ENCODE data around the gene ZMIZ1. TPM values are rescaled to one million over a fixed set of nuclear protein-coding genes. Genes with fewer than 3 reads are reported as not detected.

ZMIZ1 gene
- total and polyA plus RNA-seq, 4 donors, result 3.9 to 19.1 (median 9.8) TPM

DNA sequence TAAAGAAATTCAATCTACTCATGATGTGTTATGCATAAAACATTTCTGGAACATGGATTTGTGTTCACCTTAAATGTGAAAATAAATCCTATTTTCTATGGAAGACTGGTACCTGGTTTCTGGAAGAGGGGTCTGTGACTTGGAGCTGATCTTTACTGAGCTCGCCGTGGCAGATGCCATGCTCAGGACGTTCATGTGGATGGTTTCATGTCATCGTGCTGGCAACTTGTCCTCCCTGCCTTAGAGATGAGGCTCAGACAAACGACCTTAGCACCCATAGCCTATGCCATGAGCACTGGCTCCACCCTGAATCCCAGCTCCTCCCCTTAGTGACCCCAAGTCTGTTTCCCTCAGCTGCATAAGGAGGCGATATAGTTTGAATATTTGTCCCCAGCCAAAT lies 285.8 kb downstream of the ZMIZ1 start:
- 94% methylated on average over 6 of the region's 6 CpGs for WGBS
- TF ChIP-seq NR2F2 (IDR thresholded peaks at IDR 0.05) (no peak), TAF1 (conservative IDR thresholded peaks at IDR 0.05) (no peak), EGR1 (IDR thresholded peaks at IDR 0.05; ENCODE audit: low read depth in 2 of 2) (no peak), SP1 (IDR thresholded peaks at IDR 0.05) (no peak), JUND (IDR thresholded peaks at IDR 0.05) (no peak), YY1 (IDR thresholded peaks at IDR 0.05) (no peak), FOXA1 (IDR thresholded peaks at IDR 0.05) (no peak), HNF4A (conservative IDR thresholded peaks at IDR 0.05) (no peak), GABPA (IDR thresholded peaks at IDR 0.05 in 1 of 2, conservative IDR thresholded peaks at IDR 0.05 in 1 of 2) (no peak), RAD21 (IDR thresholded peaks at IDR 0.05) (no peak), HNF4G (IDR thresholded peaks at IDR 0.05) (no peak), RXRA (IDR thresholded peaks at IDR 0.05) (no peak), FOXA2 (IDR thresholded peaks at IDR 0.05) (no peak)
- TF ChIP-seq, protein P1, sequence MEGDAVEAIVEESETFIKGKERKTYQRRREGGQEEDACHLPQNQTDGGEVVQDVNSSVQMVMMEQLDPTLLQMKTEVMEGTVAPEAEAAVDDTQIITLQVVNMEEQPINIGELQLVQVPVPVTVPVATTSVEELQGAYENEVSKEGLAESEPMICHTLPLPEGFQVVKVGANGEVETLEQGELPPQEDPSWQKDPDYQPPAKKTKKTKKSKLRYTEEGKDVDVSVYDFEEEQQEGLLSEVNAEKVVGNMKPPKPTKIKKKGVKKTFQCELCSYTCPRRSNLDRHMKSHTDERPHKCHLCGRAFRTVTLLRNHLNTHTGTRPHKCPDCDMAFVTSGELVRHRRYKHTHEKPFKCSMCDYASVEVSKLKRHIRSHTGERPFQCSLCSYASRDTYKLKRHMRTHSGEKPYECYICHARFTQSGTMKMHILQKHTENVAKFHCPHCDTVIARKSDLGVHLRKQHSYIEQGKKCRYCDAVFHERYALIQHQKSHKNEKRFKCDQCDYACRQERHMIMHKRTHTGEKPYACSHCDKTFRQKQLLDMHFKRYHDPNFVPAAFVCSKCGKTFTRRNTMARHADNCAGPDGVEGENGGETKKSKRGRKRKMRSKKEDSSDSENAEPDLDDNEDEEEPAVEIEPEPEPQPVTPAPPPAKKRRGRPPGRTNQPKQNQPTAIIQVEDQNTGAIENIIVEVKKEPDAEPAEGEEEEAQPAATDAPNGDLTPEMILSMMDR (IDR thresholded peaks at IDR 0.05; ENCODE audit: low read depth, low read length, missing input control), result no peak
- TF ChIP-seq, protein P2, sequence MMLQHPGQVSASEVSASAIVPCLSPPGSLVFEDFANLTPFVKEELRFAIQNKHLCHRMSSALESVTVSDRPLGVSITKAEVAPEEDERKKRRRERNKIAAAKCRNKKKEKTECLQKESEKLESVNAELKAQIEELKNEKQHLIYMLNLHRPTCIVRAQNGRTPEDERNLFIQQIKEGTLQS (IDR thresholded peaks at IDR 0.05), result no peak
- TF ChIP-seq, protein P3, sequence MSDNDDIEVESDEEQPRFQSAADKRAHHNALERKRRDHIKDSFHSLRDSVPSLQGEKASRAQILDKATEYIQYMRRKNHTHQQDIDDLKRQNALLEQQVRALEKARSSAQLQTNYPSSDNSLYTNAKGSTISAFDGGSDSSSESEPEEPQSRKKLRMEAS (IDR thresholded peaks at IDR 0.05), result no peak
- TF ChIP-seq, protein P4, sequence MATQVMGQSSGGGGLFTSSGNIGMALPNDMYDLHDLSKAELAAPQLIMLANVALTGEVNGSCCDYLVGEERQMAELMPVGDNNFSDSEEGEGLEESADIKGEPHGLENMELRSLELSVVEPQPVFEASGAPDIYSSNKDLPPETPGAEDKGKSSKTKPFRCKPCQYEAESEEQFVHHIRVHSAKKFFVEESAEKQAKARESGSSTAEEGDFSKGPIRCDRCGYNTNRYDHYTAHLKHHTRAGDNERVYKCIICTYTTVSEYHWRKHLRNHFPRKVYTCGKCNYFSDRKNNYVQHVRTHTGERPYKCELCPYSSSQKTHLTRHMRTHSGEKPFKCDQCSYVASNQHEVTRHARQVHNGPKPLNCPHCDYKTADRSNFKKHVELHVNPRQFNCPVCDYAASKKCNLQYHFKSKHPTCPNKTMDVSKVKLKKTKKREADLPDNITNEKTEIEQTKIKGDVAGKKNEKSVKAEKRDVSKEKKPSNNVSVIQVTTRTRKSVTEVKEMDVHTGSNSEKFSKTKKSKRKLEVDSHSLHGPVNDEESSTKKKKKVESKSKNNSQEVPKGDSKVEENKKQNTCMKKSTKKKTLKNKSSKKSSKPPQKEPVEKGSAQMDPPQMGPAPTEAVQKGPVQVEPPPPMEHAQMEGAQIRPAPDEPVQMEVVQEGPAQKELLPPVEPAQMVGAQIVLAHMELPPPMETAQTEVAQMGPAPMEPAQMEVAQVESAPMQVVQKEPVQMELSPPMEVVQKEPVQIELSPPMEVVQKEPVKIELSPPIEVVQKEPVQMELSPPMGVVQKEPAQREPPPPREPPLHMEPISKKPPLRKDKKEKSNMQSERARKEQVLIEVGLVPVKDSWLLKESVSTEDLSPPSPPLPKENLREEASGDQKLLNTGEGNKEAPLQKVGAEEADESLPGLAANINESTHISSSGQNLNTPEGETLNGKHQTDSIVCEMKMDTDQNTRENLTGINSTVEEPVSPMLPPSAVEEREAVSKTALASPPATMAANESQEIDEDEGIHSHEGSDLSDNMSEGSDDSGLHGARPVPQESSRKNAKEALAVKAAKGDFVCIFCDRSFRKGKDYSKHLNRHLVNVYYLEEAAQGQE (IDR thresholded peaks at IDR 0.05), result no peak
- TF ChIP-seq, protein P5, sequence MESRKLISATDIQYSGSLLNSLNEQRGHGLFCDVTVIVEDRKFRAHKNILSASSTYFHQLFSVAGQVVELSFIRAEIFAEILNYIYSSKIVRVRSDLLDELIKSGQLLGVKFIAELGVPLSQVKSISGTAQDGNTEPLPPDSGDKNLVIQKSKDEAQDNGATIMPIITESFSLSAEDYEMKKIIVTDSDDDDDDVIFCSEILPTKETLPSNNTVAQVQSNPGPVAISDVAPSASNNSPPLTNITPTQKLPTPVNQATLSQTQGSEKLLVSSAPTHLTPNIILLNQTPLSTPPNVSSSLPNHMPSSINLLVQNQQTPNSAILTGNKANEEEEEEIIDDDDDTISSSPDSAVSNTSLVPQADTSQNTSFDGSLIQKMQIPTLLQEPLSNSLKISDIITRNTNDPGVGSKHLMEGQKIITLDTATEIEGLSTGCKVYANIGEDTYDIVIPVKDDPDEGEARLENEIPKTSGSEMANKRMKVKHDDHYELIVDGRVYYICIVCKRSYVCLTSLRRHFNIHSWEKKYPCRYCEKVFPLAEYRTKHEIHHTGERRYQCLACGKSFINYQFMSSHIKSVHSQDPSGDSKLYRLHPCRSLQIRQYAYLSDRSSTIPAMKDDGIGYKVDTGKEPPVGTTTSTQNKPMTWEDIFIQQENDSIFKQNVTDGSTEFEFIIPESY (IDR thresholded peaks at IDR 0.05), result no peak

More for the DNA sequence above, 285.8 kb downstream of the ZMIZ1 start:
- H3K4me1 ChIP-seq (ENCODE audit: control insufficient read depth in 4 of 4, insufficient read depth in 4 of 4, low read length in 3 of 4), result peaks cover 0 to 12% (median 2%) of the 10 kb centered on the region in 4 donors
- H3K4me3 ChIP-seq (ENCODE audit: low read depth in 1 of 3, low read length in 3 of 3), result no peak overlapping the region
- H3K9ac ChIP-seq (ENCODE audit: low read depth in 1 of 2, low read length in 2 of 2), result no peak overlapping the region
- H3K9me3 ChIP-seq (ENCODE audit: control insufficient read depth in 4 of 4, low read length in 3 of 4), result no peaks in the 10 kb centered on the region
- no peaks in the 10 kb centered on the region for H3K27me3 ChIP-seq (ENCODE audit: control insufficient read depth in 4 of 4, insufficient read depth in 4 of 4, low read length in 3 of 4)
- H3K27ac ChIP-seq (ENCODE audit: low read depth in 1 of 2, low read length in 2 of 2), result no peak overlapping the region
- no peak for DNase-seq (ENCODE audit: low spot score)
- peaks cover 21 to 57% (median 50%) of the 10 kb centered on the region in 4 donors for H3K36me3 ChIP-seq (ENCODE audit: control insufficient read depth in 4 of 4, insufficient read depth in 3 of 4, low read depth in 1 of 4, low read length in 3 of 4)
